ENCODE results near the gene NXPE4.
"Not testable (repeated sequence)": the region's sequence is repeated elsewhere in the genome, so short reads cannot be mapped to it uniquely, and the experiment has no call there.

Gene NXPE4

GRCh38 chr11:114617157-114618124, 21.9 kb upstream of the NXPE4 start:
- Histone ChIP-seq H3K18ac (ENCODE audit: low read length) (no peak overlapping the region), H2BK120ac (ENCODE audit: low read depth, low read length) (no peak overlapping the region), H3K9ac (ENCODE audit: low read length) (no peak overlapping the region), H3K27ac (ENCODE audit: low read depth, low read length) (no peak overlapping the region), H3K23ac (ENCODE audit: low read length) (no peak overlapping the region), H2AK5ac (ENCODE audit: low read length) (no peak overlapping the region), H3K4me1 (ENCODE audit: control insufficient read depth, low read depth, low read length) (no peaks in the 10 kb centered on the region), H2BK15ac (replicated peaks; ENCODE audit: low read depth) (no peak overlapping the region), H3K36me3 (ENCODE audit: control insufficient read depth, insufficient read depth, low read length) (no peaks in the 10 kb centered on the region), H3K4me3 (ENCODE audit: low read length) (no peak overlapping the region), H3K79me1 (ENCODE audit: low read length) (no peaks in the 10 kb centered on the region), H3K27me3 (ENCODE audit: insufficient read depth, low read length, poor library complexity) (no peaks in the 10 kb centered on the region), H3K4ac (ENCODE audit: low read depth, low read length) (no peak overlapping the region), H4K5ac (ENCODE audit: low read length) (no peak overlapping the region), H3K79me2 (ENCODE audit: control insufficient read depth, insufficient read depth, low read length) (no peaks in the 10 kb centered on the region), H3K56ac (ENCODE audit: low read length) (no peak overlapping the region), H2BK5ac (ENCODE audit: low read length) (no peak overlapping the region), H3K4me2 (ENCODE audit: low read length) (no peak overlapping the region), H4K8ac (ENCODE audit: low read depth, low read length) (no peak overlapping the region)
- no CpG with 5 or more reads among the region's 29 CpGs for WGBS (ENCODE audit: extremely low coverage, insufficient coverage, low lambda C conversion rate)
- no peak for DNase-seq

GRCh38 chr11:114616516-114616915, 20.9 kb upstream of the NXPE4 start:
- no peak overlapping the region for H4K5ac ChIP-seq (ENCODE audit: low read length)
- H3K23ac ChIP-seq (ENCODE audit: low read length), result no peak overlapping the region
- no peaks in the 10 kb centered on the region for H3K27me3 ChIP-seq (ENCODE audit: insufficient read depth, low read length, poor library complexity)
- H3K27ac ChIP-seq (ENCODE audit: low read depth, low read length), result no peak overlapping the region
- H3K4me2 ChIP-seq (ENCODE audit: low read length), result no peak overlapping the region
- DNase-seq, result no peak
- no peak overlapping the region for H3K56ac ChIP-seq (ENCODE audit: low read length)
- no peak overlapping the region for H2AK5ac ChIP-seq (ENCODE audit: low read length)
- H3K79me1 ChIP-seq (ENCODE audit: low read length), result no peaks in the 10 kb centered on the region
- H3K4me1 ChIP-seq (ENCODE audit: control insufficient read depth, low read depth, low read length), result no peaks in the 10 kb centered on the region
- H2BK15ac ChIP-seq (replicated peaks; ENCODE audit: low read depth), result no peak overlapping the region
- no peak overlapping the region for H3K4me3 ChIP-seq (ENCODE audit: low read length)
- no peak overlapping the region for H2BK5ac ChIP-seq (ENCODE audit: low read length)
- no peak overlapping the region for H3K18ac ChIP-seq (ENCODE audit: low read length)
- no peak overlapping the region for H4K8ac ChIP-seq (ENCODE audit: low read depth, low read length)
- no peak overlapping the region for H2BK120ac ChIP-seq (ENCODE audit: low read depth, low read length)
- WGBS (ENCODE audit: extremely low coverage, insufficient coverage, low lambda C conversion rate), result no CpG with 5 or more reads among the region's 8 CpGs
- H3K9ac ChIP-seq (ENCODE audit: low read length), result no peak overlapping the region
- no peaks in the 10 kb centered on the region for H3K36me3 ChIP-seq (ENCODE audit: control insufficient read depth, insufficient read depth, low read length)
- no peaks in the 10 kb centered on the region for H3K79me2 ChIP-seq (ENCODE audit: control insufficient read depth, insufficient read depth, low read length)
- no peak overlapping the region for H3K4ac ChIP-seq (ENCODE audit: low read depth, low read length)

GRCh38 chr11:114615448-114616361, 20.1 kb upstream of the NXPE4 start:
- Histone ChIP-seq H3K4me3 (ENCODE audit: low read length) (no peak overlapping the region), H2BK5ac (ENCODE audit: low read length) (no peak overlapping the region), H3K18ac (ENCODE audit: low read length) (no peak overlapping the region), H3K4ac (ENCODE audit: low read depth, low read length) (no peak overlapping the region), H3K56ac (ENCODE audit: low read length) (no peak overlapping the region), H3K27me3 (ENCODE audit: insufficient read depth, low read length, poor library complexity) (no peaks in the 10 kb centered on the region), H3K23ac (ENCODE audit: low read length) (no peak overlapping the region), H2AK5ac (ENCODE audit: low read length) (no peak overlapping the region), H4K8ac (ENCODE audit: low read depth, low read length) (no peak overlapping the region), H3K4me1 (ENCODE audit: control insufficient read depth, low read depth, low read length) (no peaks in the 10 kb centered on the region), H4K5ac (ENCODE audit: low read length) (no peak overlapping the region), H3K4me2 (ENCODE audit: low read length) (no peak overlapping the region), H2BK120ac (ENCODE audit: low read depth, low read length) (no peak overlapping the region), H3K9ac (ENCODE audit: low read length) (no peak overlapping the region), H3K79me1 (ENCODE audit: low read length) (no peaks in the 10 kb centered on the region), H3K27ac (ENCODE audit: low read depth, low read length) (no peak overlapping the region), H2BK15ac (replicated peaks; ENCODE audit: low read depth) (no peak overlapping the region), H3K36me3 (ENCODE audit: control insufficient read depth, insufficient read depth, low read length) (no peaks in the 10 kb centered on the region), H3K79me2 (ENCODE audit: control insufficient read depth, insufficient read depth, low read length) (no peaks in the 10 kb centered on the region)
- WGBS (ENCODE audit: extremely low coverage, insufficient coverage, low lambda C conversion rate), result no CpG with 5 or more reads among the region's 17 CpGs
- no peak for DNase-seq

GRCh38 chr11:114614127-114614720, 18.6 kb upstream of the NXPE4 start:
- H3K4me2 ChIP-seq (ENCODE audit: low read length), result no peak overlapping the region
- no peaks in the 10 kb centered on the region for H3K27me3 ChIP-seq (ENCODE audit: insufficient read depth, low read length, poor library complexity)
- no CpG with 5 or more reads among the region's 11 CpGs for WGBS (ENCODE audit: extremely low coverage, insufficient coverage, low lambda C conversion rate)
- no peak overlapping the region for H3K18ac ChIP-seq (ENCODE audit: low read length)
- no peaks in the 10 kb centered on the region for H3K36me3 ChIP-seq (ENCODE audit: control insufficient read depth, insufficient read depth, low read length)
- no peak overlapping the region for H3K9ac ChIP-seq (ENCODE audit: low read length)
- no peak overlapping the region for H4K8ac ChIP-seq (ENCODE audit: low read depth, low read length)
- no peak overlapping the region for H3K23ac ChIP-seq (ENCODE audit: low read length)
- H3K4me3 ChIP-seq (ENCODE audit: low read length), result no peak overlapping the region
- DNase-seq, result no peak
- H3K27ac ChIP-seq (ENCODE audit: low read depth, low read length), result no peak overlapping the region
- H3K79me1 ChIP-seq (ENCODE audit: low read length), result no peaks in the 10 kb centered on the region
- H3K79me2 ChIP-seq (ENCODE audit: control insufficient read depth, insufficient read depth, low read length), result no peaks in the 10 kb centered on the region
- H3K56ac ChIP-seq (ENCODE audit: low read length), result no peak overlapping the region
- no peak overlapping the region for H2BK5ac ChIP-seq (ENCODE audit: low read length)
- H4K5ac ChIP-seq (ENCODE audit: low read length), result no peak overlapping the region
- no peaks in the 10 kb centered on the region for H3K4me1 ChIP-seq (ENCODE audit: control insufficient read depth, low read depth, low read length)
- H2BK120ac ChIP-seq (ENCODE audit: low read depth, low read length), result no peak overlapping the region
- H2AK5ac ChIP-seq (ENCODE audit: low read length), result no peak overlapping the region
- H2BK15ac ChIP-seq (replicated peaks; ENCODE audit: low read depth), result no peak overlapping the region
- no peak overlapping the region for H3K4ac ChIP-seq (ENCODE audit: low read depth, low read length)

- not testable (repeated sequence) for H3K4me1 ChIP-seq (ENCODE audit: control insufficient read depth, low read depth, low read length)
These were observed 17.5 kb upstream of the NXPE4 start for GRCh38 chr11:114613094-114613493.

More at GRCh38 chr11:114613094-114613493, 17.5 kb upstream of the NXPE4 start:
- H3K18ac ChIP-seq (ENCODE audit: low read length); H3K56ac ChIP-seq (ENCODE audit: low read length); H2AK5ac ChIP-seq (ENCODE audit: low read length); H4K5ac ChIP-seq (ENCODE audit: low read length); H3K79me2 ChIP-seq (ENCODE audit: control insufficient read depth, insufficient read depth, low read length); H3K23ac ChIP-seq (ENCODE audit: low read length); H3K27me3 ChIP-seq (ENCODE audit: insufficient read depth, low read length, poor library complexity); H2BK120ac ChIP-seq (ENCODE audit: low read depth, low read length); H2BK5ac ChIP-seq (ENCODE audit: low read length); H2BK15ac ChIP-seq (replicated peaks; ENCODE audit: low read depth); H3K79me1 ChIP-seq (ENCODE audit: low read length); H3K9ac ChIP-seq (ENCODE audit: low read length); H3K4me3 ChIP-seq (ENCODE audit: low read length); H3K36me3 ChIP-seq (ENCODE audit: control insufficient read depth, insufficient read depth, low read length); DNase-seq; H3K27ac ChIP-seq (ENCODE audit: low read depth, low read length); H4K8ac ChIP-seq (ENCODE audit: low read depth, low read length); H3K4ac ChIP-seq (ENCODE audit: low read depth, low read length); H3K4me2 ChIP-seq (ENCODE audit: low read length): not testable (repeated sequence)
- no CpG with 5 or more reads among the region's 9 CpGs for WGBS (ENCODE audit: extremely low coverage, insufficient coverage, low lambda C conversion rate)

Data from mesendoderm (in vitro differentiated cells).